Uterus (tissue), 2 donors: ENCODE results near the gene SLC1A6.

Experiments used
- CTCF ChIP-seq, 4 experiments: fragments of 200-600 bp in 2 of 4; fragments of 450-650 bp in 2 of 4; sonication (generic) in 2 of 4; IDR thresholded peaks; one replicate each; pipeline ENCODE4 v1.5.1; 2016 to 2019; ENCODE audit warnings: antibody characterized with exemption in 4 of 4, mild to moderate bottlenecking in 2 of 4, moderate library complexity in 1 of 4
- POLR2A ChIP-seq, 2 donors: fragments of 450-650 bp; IDR thresholded peaks; one replicate each; pipeline ENCODE4 v1.6.1; 2016; ENCODE audit warnings: antibody characterized with exemption in 2 of 2, mild to moderate bottlenecking in 1 of 2, moderate library complexity in 1 of 2

GRCh38 chr19:14972676-14973075 lies 7.0 kb downstream of the SLC1A6 start:
- TF ChIP-seq CTCF (IDR thresholded peaks at IDR 0.05) (no peak), POLR2A (IDR thresholded peaks at IDR 0.05) (no peak)
